Fibroblast of pulmonary artery (primary cell): ENCODE measurements around the gene IMPDH1.

Experiments used
- DNase-seq: peaks from one replicate; pipeline ENCODE4 v3.0.0-alpha.2; 2010; ENCODE audit warnings: low read depth
- H3K4me3 ChIP-seq: replicated peaks from 2 replicates; pipeline ENCODE4 v1.5.1; 2011; ENCODE audit warnings: low read depth, mild to moderate bottlenecking, control low read depth, low read length, moderate library complexity
- TF ChIP-seq, protein P1 (sequence below): IDR thresholded peaks from 2 replicates; pipeline ENCODE4 v1.5.1; 2011; ENCODE audit warnings: mild to moderate bottlenecking, control low read depth, low read length, inconsistent platforms; ENCODE audit errors: missing control alignments

Gene IMPDH1

DNA sequence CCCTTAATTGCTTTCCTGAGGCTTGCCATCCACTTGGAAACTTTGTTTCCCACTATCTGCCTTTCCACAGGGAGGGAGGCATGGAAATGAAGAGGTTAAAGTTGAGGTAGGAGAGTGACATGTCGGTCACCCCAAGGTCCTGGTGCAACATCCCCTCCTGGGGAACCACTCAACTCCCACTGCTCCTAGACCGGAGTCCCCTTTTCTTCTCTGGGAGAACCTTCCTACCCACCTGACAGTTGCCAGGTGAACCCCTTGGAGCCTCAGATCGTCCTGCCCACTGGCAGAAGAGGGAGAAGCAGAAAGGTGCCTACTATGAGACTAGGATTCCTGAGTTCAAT lies 21.7 kb downstream of the IMPDH1 start:
- TF ChIP-seq, protein P1, sequence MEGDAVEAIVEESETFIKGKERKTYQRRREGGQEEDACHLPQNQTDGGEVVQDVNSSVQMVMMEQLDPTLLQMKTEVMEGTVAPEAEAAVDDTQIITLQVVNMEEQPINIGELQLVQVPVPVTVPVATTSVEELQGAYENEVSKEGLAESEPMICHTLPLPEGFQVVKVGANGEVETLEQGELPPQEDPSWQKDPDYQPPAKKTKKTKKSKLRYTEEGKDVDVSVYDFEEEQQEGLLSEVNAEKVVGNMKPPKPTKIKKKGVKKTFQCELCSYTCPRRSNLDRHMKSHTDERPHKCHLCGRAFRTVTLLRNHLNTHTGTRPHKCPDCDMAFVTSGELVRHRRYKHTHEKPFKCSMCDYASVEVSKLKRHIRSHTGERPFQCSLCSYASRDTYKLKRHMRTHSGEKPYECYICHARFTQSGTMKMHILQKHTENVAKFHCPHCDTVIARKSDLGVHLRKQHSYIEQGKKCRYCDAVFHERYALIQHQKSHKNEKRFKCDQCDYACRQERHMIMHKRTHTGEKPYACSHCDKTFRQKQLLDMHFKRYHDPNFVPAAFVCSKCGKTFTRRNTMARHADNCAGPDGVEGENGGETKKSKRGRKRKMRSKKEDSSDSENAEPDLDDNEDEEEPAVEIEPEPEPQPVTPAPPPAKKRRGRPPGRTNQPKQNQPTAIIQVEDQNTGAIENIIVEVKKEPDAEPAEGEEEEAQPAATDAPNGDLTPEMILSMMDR, result no peak
- no peak for DNase-seq
- no peak overlapping the region for H3K4me3 ChIP-seq

DNA sequence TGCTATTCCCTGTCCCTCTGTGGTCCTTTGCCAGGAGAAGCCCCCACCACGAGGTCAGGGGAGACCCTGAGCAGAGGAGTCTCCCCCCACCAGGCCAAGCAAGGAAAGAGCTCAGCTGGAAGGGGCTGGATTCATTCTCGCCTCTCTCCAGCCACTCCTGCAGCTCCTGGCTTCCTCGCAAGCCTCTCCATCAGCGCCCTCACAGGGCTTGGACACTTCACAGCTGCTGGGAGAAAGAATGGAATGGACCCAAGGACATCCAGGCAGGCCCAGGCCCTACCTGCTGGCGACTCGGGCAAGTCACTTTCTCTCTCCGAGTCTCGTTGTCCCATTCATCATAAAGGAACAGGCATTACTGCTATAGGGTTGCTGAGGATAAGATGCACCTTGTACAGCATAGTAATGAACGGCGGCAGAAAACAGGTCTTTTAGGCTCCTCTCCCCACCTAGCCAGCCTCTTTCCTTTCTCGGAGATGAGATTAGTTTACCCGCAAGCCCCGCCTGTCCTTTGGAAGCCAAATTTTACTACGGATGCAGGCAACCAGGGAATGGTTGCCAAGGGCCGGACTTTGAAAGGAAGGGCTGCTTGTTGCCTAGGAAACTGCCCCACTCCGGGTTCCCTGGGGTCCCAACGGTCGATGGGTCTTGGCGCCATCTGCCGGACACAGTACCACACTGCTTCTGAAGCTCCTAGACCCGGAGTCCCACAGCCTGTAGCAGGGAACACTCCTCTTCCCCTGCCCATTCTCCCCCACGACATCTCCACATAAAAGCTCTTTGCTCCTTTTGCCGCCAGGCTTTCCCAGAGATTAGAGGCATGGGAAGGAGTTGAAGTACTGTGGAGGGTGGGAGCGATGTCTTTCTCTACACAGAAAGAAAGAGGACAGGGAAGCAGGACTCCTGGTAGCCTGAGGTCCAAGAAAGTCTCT lies 22.3 kb downstream of the IMPDH1 start:
- DNase-seq, result peak; percentile 82
- no peak overlapping the region for H3K4me3 ChIP-seq
- TF ChIP-seq, protein P1, result peak; percentile 89

DNA sequence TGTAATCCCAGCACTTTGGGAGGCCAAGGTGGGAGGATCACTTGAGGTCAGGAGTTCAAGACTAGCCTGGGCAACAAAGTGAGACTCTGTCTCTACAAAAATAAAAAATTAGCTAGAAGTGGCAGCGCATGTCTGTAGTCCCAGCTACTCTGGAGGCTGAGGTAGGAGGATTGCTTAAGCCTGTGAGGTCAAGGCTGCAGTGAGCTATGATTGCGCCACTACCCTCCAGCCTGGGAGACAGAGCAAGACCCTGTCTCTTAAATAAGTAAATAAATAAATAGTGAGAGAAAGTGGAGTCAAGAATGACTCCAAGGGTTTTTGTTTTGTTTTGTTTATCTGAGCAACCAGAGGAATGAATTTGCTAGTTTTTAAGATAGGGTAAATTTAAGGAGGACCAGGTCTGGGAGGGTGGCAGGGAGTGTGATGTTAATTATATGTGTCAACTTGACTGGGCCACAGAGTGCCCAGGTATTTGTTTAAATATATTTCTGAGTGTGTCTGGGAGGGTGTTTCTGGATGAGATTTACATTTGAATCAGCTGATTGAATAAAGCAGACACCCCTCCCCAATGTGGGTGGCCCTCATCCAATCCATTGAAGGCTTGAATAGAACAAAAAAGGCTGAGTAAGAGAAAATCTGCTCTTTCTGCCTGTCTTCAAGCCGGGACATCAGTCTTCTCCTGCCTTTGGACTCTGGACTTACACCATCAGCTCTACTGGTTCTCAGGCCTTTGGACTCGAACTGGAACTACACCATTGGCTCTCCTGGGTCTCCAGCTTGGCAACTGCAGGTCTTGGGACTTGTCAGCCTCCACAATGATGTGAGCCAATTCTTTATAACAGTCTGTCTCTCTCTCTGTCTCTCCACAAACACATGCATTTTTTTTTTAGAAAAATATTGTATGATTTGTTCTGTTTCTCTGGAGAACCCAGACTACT lies 23.5 kb downstream of the IMPDH1 start:
- no peak for DNase-seq
- TF ChIP-seq, protein P1, result no peak
- no peak overlapping the region for H3K4me3 ChIP-seq

DNA sequence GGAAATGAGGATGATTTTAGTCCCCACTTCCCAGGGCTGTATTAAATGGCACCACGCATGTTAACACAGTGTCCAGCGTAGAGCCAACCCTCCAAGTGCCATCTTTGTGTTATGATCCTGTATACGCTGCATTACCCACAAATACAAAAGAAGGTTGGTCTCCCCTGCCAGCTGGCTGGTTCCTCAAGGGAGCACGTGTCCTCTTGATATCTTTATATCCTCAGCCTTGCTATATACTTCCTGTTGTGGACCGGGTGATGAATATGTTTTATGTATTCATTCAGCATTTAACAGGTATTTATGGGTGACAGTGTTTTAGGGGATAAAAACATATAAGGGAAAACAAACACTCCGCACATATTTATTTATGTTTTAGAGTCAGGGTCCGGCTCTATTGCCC lies 25.1 kb downstream of the IMPDH1 start:
- no peak overlapping the region for H3K4me3 ChIP-seq
- DNase-seq, result no peak
- TF ChIP-seq, protein P1, result no peak

DNA sequence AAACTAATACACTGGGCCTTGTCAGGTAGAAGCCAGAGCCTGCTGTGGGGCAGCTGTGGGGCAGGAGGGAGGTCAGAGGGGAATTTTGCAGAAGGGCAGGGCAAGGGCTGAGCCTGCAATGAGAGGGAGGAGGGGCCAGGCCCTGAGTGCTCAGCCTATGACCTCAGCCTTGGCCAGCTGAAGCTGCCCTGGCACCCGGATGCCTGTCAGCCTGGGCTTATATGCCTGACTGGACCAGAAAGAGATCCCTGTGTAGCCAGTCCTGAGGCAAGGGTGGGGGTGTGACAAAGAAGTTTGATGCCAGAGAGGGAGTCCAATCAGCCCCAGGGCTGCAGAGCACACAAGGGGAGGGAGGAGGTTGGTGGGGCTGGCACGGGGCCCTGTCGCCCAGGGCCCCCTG lies 26.0 kb downstream of the IMPDH1 start:
- no peak for DNase-seq
- TF ChIP-seq, protein P1, result no peak
- no peak overlapping the region for H3K4me3 ChIP-seq

DNA sequence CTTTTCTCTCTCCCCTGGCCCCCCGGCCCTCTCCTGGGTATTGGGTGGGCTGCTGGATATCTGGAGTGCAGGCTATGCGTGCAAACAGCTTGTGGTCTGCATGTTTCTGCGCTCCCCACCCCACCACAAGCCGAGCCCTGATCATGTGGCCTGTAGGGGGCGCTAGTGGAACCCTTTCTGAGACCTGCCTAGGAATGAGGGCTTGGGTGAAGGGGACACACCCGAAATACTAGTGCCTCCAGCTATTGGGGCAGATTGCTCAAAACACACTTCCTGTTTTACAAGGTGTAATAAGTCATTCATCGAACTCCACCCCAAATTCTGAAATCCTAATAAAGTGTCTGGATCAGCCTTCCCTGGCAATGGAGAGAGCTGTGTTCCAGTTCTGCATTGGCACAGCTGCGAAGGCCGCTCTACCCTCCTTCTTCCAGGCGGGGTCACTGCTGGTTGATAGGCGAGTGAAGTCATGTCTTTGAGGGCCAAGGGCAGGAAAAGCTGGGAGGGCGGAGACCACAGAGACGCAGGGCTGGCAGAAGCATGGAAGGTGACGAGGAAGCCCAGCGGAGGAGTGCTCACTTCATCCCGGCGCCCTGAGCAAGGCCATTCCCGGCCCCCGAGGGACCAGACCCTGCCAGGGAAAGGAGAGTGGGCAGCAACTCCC lies 28.5 kb downstream of the IMPDH1 start:
- H3K4me3 ChIP-seq, result no peak overlapping the region
- DNase-seq, result no peak
- TF ChIP-seq, protein P1, result peak; percentile 48
